Rectal smooth muscle tissue (tissue), 1 donor: ENCODE measurements around the gene VPS18.

Experiments used
- H3K27ac ChIP-seq: one replicate; pipeline ENCODE4 v1.7.0; 2013; ENCODE audit warnings: low read depth, low read length, inconsistent platforms
- H3K27me3 ChIP-seq: one replicate; pipeline ENCODE4 v1.7.0; 2013; ENCODE audit warnings: low read length; ENCODE audit not compliant: control insufficient read depth, insufficient read depth
- H3K36me3 ChIP-seq: one replicate; pipeline ENCODE4 v1.7.0; 2013; ENCODE audit warnings: low read length; ENCODE audit not compliant: control insufficient read depth, insufficient read depth
- H3K4me1 ChIP-seq: one replicate; pipeline ENCODE4 v1.7.0; 2013; ENCODE audit warnings: low read length; ENCODE audit not compliant: control insufficient read depth, insufficient read depth
- H3K4me3 ChIP-seq: one replicate; pipeline ENCODE4 v1.7.0; 2013; ENCODE audit warnings: low read length
- H3K9ac ChIP-seq: one replicate; pipeline ENCODE4 v1.7.0; 2013; ENCODE audit warnings: low read length

Gene VPS18, protein sequence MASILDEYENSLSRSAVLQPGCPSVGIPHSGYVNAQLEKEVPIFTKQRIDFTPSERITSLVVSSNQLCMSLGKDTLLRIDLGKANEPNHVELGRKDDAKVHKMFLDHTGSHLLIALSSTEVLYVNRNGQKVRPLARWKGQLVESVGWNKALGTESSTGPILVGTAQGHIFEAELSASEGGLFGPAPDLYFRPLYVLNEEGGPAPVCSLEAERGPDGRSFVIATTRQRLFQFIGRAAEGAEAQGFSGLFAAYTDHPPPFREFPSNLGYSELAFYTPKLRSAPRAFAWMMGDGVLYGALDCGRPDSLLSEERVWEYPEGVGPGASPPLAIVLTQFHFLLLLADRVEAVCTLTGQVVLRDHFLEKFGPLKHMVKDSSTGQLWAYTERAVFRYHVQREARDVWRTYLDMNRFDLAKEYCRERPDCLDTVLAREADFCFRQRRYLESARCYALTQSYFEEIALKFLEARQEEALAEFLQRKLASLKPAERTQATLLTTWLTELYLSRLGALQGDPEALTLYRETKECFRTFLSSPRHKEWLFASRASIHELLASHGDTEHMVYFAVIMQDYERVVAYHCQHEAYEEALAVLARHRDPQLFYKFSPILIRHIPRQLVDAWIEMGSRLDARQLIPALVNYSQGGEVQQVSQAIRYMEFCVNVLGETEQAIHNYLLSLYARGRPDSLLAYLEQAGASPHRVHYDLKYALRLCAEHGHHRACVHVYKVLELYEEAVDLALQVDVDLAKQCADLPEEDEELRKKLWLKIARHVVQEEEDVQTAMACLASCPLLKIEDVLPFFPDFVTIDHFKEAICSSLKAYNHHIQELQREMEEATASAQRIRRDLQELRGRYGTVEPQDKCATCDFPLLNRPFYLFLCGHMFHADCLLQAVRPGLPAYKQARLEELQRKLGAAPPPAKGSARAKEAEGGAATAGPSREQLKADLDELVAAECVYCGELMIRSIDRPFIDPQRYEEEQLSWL

DNA sequence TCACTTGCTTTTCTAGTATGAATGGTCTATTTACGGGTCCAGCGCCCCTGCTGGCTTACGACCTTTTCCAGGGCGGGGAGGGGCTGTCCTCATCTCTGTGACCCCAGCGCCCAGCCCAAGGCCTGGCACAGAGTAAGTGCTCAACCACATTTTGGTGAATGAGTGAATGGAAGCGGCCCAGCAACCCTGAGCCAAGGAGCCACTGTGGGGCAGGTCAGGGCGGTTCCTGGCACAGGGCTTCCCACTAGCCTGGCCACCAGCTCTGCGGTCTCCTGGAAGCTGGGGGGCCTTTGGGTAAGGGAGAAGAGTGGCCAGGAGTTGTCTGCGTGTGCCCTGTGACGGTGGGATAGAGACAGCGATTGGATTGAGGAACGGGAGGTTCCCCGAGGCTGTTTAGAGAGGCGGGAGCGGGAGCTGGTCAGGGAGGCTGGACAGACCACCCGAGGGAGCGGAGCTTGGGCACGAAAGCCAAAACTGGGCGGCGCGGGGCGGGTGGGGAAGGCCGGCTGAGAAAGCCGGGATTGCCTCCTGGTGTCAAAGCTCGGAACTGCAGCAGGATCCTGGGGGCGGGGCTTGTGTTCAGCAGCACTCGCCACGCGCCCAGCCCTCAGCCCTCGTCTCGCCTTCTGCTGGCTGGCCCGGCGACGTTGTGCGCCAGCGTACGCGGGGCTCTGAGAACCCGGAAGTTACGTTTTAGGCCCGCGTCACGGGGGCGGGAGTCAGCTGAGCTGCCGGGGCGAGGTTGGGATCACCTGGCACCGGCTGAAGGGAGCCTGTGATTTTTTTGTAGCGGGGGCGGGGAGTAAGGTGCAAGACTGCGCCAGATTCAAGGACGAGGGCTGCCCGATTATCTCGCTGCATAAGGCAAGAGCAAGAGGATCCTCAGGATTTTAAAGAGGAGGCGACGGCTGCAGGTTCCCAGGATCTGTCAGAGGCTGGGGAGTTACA lies at the start of gene VPS18:
TSS of gene VPS18 (plus strand) at position 718 of the 948 bp plus-strand sequence. CDS start 319 bp downstream, outside the sequence.
- Histone ChIP-seq H3K4me1 (peaks cover 6% of the 10 kb centered on the region), H3K27ac (peak within 1 kb of the TSS; percentile 89), H3K27me3 (no peaks in the 10 kb centered on the region), H3K36me3 (peaks cover 6% of the 10 kb centered on the region), H3K4me3 (peak within 1 kb of the TSS; percentile 93), H3K9ac (peak within 1 kb of the TSS; percentile 57)

DNA sequence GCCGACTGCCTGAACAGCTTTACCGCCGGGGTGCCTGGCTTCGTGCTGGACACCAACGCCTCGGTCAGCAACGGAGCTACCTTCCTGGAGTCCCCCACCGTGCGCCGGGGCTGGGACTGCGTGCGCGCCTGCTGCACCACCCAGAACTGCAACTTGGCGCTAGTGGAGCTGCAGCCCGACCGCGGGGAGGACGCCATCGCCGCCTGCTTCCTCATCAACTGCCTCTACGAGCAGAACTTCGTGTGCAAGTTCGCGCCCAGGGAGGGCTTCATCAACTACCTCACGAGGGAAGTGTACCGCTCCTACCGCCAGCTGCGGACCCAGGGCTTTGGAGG lies 49.6 kb upstream of the VPS18 start:
- Histone ChIP-seq H3K36me3 (no peaks in the 10 kb centered on the region), H3K4me1 (no peaks in the 10 kb centered on the region), H3K9ac (no peak overlapping the region), H3K4me3 (peak overlapping the region; percentile 60), H3K27me3 (peaks cover 3% of the 10 kb centered on the region), H3K27ac (no peak overlapping the region)

DNA sequence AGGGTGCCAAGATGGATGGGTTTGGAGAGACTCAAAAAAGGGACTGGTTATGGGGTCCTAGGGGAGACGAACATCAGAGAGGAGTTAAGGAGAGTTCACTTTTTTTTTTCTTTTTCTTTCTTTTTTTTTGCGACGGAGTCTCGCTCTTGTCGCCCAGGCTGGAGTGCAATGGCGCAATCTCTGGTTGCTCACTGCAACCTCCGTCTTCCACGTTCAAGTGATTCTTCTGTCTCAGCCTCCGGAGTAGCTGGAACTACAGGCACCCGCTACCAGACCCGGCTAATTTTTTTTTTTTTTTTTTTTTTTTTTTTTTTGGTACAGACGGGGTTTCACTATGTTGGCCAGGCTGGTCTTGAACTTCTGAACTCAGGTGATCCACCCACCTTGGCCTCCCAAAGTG lies 49.2 kb upstream of the VPS18 start:
- peak overlapping the region; percentile 60 for H3K4me3 ChIP-seq
- H3K9ac ChIP-seq = no peak overlapping the region

DNA sequence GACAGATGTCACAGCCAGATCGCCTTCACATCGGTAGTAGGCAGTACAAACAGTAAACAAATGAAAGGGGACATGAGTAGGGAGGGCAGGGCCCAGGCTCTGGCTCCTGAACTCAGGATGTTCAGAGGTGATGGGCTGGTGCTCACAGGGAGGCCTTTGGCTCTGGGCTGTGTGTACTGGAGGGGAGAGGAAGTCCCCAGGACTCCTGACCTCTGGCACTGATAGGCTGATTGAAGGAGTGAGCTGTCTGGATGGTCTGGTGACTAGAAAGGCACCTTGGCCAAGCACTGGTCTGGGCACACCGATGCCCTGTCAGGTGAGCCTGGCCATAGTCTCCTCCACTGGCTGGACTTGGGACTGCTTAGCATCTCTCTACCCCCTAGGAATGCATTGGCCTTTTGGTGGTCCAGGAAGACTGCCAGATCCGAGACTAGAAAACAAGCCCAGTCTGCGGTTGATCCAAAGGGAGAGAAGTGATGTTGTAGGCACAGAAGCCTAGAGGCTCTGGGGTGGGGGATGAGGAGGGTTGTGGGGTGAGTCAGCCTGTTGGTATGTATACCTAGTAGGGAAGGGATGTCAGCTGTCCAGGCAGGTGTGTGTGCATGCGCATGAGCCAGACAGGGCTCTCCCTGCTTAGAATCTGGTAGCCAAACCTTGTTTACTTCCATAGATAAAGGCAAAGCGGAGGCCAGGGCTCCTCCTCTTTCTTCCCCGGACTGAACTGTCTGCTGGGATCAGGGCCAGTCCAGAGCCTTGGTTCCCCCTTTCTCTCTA lies 48.6 kb upstream of the VPS18 start:
- Histone ChIP-seq H3K4me1 (no peaks in the 10 kb centered on the region), H3K27me3 (peaks cover 3% of the 10 kb centered on the region), H3K4me3 (peak overlapping the region; percentile 59), H3K9ac (peak overlapping the region; percentile 45), H3K27ac (no peak overlapping the region), H3K36me3 (no peaks in the 10 kb centered on the region)

More for the DNA sequence above, 49.2 kb upstream of the VPS18 start:
- Histone ChIP-seq H3K27ac (no peak overlapping the region), H3K4me1 (no peaks in the 10 kb centered on the region), H3K36me3 (no peaks in the 10 kb centered on the region), H3K27me3 (peaks cover 3% of the 10 kb centered on the region)

DNA sequence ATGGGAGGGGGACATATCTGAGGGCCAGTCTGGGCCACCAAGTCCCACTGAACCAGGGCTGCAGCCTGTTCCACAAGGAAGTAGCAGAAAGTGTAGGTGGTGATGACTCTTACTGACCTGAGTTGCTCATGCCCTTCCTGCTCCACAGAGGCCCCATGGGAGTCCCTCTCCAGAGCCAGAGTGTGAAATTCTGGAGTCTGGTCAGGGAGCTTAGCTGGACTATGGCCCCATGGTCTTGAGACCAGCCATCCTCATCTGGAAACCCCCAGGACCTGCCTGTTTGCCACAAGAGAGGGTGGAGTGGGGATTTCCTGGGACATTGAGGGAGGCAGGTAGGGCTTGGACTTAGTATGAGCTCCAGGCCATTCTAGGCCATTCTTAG lies 47.4 kb upstream of the VPS18 start:
- H3K4me1 ChIP-seq = no peaks in the 10 kb centered on the region
- no peaks in the 10 kb centered on the region for H3K36me3 ChIP-seq
- no peak overlapping the region for H3K27ac ChIP-seq
- H3K27me3 ChIP-seq = peaks cover 3% of the 10 kb centered on the region
- peak overlapping the region; percentile 48 for H3K4me3 ChIP-seq
- H3K9ac ChIP-seq = no peak overlapping the region

DNA sequence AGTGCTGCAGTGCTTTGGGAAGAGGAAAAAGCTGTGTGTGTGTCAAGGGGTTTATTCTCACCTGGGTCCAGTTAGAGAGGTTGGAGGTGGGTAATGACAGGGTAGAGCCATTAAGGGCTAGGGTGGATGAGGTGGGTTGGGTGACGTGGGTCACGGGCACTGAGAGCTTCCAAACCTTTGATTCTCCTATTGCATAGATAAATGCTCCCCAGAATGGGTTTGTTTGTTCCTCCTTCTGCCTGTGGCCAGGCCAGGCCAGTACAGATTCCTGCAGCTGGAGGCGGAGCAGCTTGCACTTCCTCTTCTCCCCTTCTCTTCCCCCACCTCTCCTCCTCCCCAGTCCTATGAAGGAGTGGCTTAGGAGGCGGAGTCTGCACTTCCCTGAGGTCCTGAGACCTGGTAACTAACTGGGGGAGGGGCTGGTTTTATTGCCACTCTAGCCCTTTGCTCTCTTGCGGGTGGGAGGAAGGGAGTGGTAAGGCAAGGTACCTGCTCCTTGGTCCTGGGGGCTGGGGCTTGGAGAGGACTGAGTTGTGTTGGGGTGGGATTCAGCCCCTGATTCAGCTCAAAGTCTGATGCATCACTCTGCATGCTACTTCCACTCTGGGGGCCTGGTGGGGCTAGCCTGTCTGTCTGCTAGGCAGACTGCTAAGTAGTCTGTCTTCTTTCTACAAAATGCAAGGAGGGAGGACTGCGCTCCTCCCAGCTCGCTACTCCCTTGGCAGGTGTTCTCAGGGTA lies 46.9 kb upstream of the VPS18 start:
- H3K4me3 ChIP-seq = peak overlapping the region; percentile 48
- peaks cover 3% of the 10 kb centered on the region for H3K27me3 ChIP-seq
- no peak overlapping the region for H3K27ac ChIP-seq

DNA sequence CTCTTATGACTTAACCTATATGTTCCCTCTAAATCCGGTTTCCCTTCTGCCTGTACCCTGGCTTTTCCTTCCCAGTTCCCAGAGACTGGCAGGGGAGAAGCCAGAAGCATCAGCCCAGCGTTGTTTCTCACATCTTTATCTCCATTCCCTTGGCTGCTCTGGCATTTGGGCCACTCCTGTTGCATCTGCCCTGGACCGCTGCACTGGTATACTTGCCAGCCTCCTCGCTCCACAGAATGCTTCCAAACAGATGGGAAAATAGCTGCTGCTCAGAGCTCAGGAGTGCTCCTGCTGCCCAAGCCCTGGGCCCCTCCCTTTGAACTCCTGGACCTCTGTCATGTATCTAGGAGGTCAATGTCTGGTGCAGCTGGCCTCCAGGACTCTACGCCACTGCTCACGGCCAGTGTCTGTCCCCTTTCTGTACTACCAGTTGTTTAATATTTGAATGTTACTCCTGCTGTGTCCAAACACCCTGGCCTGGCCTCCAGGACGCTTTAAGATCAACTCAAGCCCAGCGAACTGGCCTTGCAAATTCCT lies 43.6 kb upstream of the VPS18 start:
- Histone ChIP-seq H3K4me3 (no peak overlapping the region), H3K27me3 (no peaks in the 10 kb centered on the region), H3K4me1 (no peaks in the 10 kb centered on the region), H3K27ac (no peak overlapping the region), H3K9ac (no peak overlapping the region), H3K36me3 (no peaks in the 10 kb centered on the region)

More for the DNA sequence above, 46.9 kb upstream of the VPS18 start:
- H3K36me3 ChIP-seq = no peaks in the 10 kb centered on the region
- H3K4me1 ChIP-seq = no peaks in the 10 kb centered on the region
- H3K9ac ChIP-seq = no peak overlapping the region

DNA sequence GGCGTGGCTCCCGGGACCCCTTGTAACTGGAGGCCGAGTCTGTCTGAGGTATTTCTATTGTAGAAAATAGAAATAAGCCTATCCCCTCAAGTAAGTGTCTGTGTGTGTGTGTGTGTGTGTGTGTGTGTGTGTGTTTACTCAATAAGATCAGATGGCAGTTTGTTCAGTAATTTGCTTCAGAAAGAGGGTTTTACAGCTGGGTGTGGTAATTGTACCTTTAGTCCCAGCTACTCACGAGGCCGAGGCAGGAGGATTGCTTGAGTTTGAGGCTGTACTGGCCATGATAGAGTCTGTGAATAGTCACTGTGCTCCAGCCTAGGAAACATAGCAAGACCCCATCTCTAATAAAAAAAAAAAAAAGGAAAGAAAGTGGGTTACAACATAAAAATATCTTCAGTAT lies 41.7 kb upstream of the VPS18 start:
- no peaks in the 10 kb centered on the region for H3K36me3 ChIP-seq
- no peaks in the 10 kb centered on the region for H3K4me1 ChIP-seq
- no peaks in the 10 kb centered on the region for H3K27me3 ChIP-seq
- H3K27ac ChIP-seq = no peak overlapping the region
- H3K4me3 ChIP-seq = no peak overlapping the region
- H3K9ac ChIP-seq = no peak overlapping the region

DNA sequence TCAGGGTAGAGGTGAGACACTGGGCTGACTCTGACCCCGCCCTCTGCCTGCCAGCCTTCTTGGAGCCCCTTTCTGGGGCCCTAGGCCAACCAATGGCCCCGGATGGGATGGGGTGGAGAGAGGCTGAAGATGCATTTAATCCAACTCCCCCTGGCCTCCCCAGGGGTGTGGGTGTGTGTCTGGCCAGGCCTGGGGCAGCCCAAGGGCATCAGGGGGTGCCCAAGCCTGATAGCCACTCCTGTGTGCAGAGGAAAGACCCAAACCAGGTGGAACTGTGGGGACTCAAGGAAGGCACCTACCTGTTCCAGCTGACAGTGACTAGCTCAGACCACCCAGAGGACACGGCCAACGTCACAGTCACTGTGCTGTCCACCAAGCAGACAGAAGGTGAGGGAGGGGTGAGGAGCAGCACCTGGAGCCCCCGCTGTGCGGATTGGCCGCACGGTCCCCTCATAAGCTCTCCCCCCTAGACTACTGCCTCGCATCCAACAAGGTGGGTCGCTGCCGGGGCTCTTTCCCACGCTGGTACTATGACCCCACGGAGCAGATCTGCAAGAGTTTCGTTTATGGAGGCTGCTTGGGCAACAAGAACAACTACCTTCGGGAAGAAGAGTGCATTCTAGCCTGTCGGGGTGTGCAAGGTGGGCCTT lies 40.9 kb upstream of the VPS18 start:
- Histone ChIP-seq H3K4me1 (no peaks in the 10 kb centered on the region), H3K36me3 (no peaks in the 10 kb centered on the region), H3K4me3 (no peak overlapping the region), H3K27ac (no peak overlapping the region), H3K9ac (no peak overlapping the region), H3K27me3 (no peaks in the 10 kb centered on the region)

DNA sequence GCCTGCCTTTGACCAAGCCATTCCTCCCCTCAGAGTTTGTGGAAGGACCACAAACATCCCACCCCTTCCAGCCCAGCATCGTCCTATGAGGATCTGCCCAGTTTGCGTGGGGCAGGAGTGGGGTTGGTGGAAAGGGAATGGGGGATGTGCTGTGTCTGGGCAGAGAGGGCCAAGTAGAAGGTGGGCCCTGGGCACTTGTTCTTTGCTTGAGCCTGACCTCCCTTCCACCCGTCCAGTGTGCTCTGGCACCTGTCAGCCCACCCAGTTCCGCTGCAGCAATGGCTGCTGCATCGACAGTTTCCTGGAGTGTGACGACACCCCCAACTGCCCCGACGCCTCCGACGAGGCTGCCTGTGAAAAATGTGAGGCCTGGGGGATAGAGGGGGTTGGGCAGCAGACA lies 40.1 kb upstream of the VPS18 start:
- no peak overlapping the region for H3K27ac ChIP-seq
- H3K9ac ChIP-seq = no peak overlapping the region
- no peaks in the 10 kb centered on the region for H3K36me3 ChIP-seq
- no peaks in the 10 kb centered on the region for H3K27me3 ChIP-seq
- H3K4me3 ChIP-seq = no peak overlapping the region
- no peaks in the 10 kb centered on the region for H3K4me1 ChIP-seq
